ENCODE data around the gene ZBTB46. TPM values are rescaled to one million over a fixed set of nuclear protein-coding genes. Genes with fewer than 3 reads are reported as not detected.

The ZBTB46 gene
- total RNA-seq, 2 experiments from 2014 or later: 0.10 TPM; not detected in 1

GRCh38 chr20:63695424-63696305 is 135.4 kb downstream of the ZBTB46 start:
- DNase-seq (no peak), ATAC-seq (no peak)
- ChIA-PET CTCF (no interaction called here), POLR2A (interaction anchor here (0.8 to 1.1 kb wide), 2 partner anchors 9 to 13 kb away, joined by 3 read pairs; no protein-coding TSS in a partner anchor)
- no peaks in the 10 kb centered on the region for H3K9me3 Mint-ChIP-seq (ENCODE audit: insufficient read depth)
- peaks cover 9% of the 10 kb centered on the region for H3K4me1 Mint-ChIP-seq (ENCODE audit: low read depth)
- no peaks in the 10 kb centered on the region for H3K27me3 Mint-ChIP-seq (ENCODE audit: low read depth)
- H3K4me3 Mint-ChIP-seq: peak overlapping the region; percentile 8
- peaks cover 28% of the 10 kb centered on the region for H3K36me3 Mint-ChIP-seq (ENCODE audit: low read depth)
- H3K27ac Mint-ChIP-seq: no peak overlapping the region

GRCh38 chr20:63694584-63695423 is 136.3 kb downstream of the ZBTB46 start:
- DNase-seq (no peak), ATAC-seq (no peak)
- H3K4me1 Mint-ChIP-seq (ENCODE audit: low read depth): peaks cover 9% of the 10 kb centered on the region
- H3K4me3 Mint-ChIP-seq: no peak overlapping the region
- ChIA-PET CTCF (no interaction called here), POLR2A (interaction anchor here (0.9 to 1.1 kb wide), 2 partner anchors 10 to 172 kb away, joined by 3 read pairs; no protein-coding TSS in a partner anchor)
- H3K36me3 Mint-ChIP-seq (ENCODE audit: low read depth): peaks cover 28% of the 10 kb centered on the region
- no peaks in the 10 kb centered on the region for H3K27me3 Mint-ChIP-seq (ENCODE audit: low read depth)
- H3K9me3 Mint-ChIP-seq (ENCODE audit: insufficient read depth): no peaks in the 10 kb centered on the region
- no peak overlapping the region for H3K27ac Mint-ChIP-seq

DNA sequence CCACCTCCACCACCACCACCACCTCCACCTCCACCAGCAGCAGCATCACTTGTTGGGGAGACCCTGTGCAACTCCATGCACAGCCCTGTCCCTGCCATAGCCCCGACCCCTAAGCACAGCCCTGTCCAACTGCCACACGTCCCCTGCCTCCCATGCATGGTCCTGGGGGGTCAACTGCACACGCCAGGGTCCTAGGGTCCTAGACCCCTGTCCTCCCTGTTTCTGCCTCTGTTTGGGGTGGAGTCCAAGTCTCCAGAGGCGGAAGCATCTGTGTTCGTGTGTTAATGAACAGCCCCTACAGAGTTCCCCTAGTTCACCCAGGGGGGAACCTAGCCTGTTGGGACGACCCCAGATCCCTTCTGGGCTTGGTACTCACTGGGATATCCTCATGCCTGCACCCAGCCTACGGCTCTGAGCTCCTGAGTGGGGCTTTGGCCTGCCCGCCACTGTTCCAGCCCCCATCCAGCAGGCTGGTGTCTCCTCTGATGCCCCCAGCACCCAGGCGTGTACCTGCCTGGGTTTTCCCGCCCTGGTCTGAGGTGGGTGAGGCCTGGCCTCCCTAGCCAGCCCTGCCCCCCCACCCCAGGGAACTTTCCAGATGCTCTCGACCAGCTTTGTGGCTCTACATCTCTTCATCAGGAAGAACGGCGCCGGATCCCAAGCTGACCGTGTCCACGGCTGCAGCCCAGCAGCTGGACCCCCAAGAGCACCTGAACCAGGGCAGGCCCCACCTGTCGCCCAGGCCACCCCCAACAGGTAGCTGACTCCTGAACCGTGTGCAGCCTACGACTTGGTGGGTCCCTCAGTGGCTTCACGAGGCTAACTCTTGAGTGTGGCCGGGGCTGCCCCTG is 137.1 kb downstream of the ZBTB46 start:
- ChIA-PET CTCF (no interaction called here), POLR2A (interaction anchor here (0.9 kb wide), 1 partner anchor 172 kb away, joined by 3 read pairs; no protein-coding TSS in a partner anchor)
- Mint-ChIP-seq H3K27me3 (ENCODE audit: low read depth) (no peaks in the 10 kb centered on the region), H3K27ac (peak overlapping the region; percentile 89), H3K36me3 (ENCODE audit: low read depth) (peaks cover 28% of the 10 kb centered on the region), H3K4me1 (ENCODE audit: low read depth) (peaks cover 9% of the 10 kb centered on the region), H3K4me3 (peak overlapping the region; percentile 60), H3K9me3 (ENCODE audit: insufficient read depth) (no peaks in the 10 kb centered on the region)
- DNase-seq: no peak
- ATAC-seq: no peak

Other genes with a start within 250 kb of the ZBTB46 start
- 10 to 100 TPM; 16.2 TPM for gene GMEB2, start 204.2 kb downstream of the ZBTB46 start, total RNA-seq
- 10 to 100 TPM; 13.1 to 13.3 TPM for gene STMN3, start 177.8 kb downstream of the ZBTB46 start, total RNA-seq
- gene RTEL1, start 173.0 kb downstream of the ZBTB46 start, total RNA-seq: 10 to 100 TPM; 49.8 to 54.3 TPM
- not detected for gene TNFRSF6B, start 134.6 kb downstream of the ZBTB46 start, total RNA-seq
- gene ARFRP1, start 123.3 kb downstream of the ZBTB46 start, total RNA-seq: 10 to 100 TPM; 55.2 to 57.6 TPM
- 10 to 100 TPM; 38.6 to 43.5 TPM for gene ZGPAT, start 123.2 kb downstream of the ZBTB46 start, total RNA-seq
- 100 to 1,000 TPM; 163 to 165 TPM for gene LIME1, start 94.6 kb downstream of the ZBTB46 start, total RNA-seq
- gene SLC2A4RG, start 91.5 kb downstream of the ZBTB46 start, total RNA-seq: 10 to 100 TPM; 97.2 TPM
- not detected for gene ABHD16B, start 30.2 kb upstream of the ZBTB46 start, total RNA-seq
- gene TPD52L2, start 34.0 kb upstream of the ZBTB46 start, total RNA-seq: 10 to 100 TPM; 35.7 to 40.0 TPM
- gene DNAJC5, start 63.9 kb upstream of the ZBTB46 start, total RNA-seq: 10 to 100 TPM; 47.3 to 48.1 TPM
- 10 to 100 TPM; 41.1 to 45.4 TPM for gene UCKL1, start 125.2 kb upstream of the ZBTB46 start, total RNA-seq
- gene ZNF512B, start 138.7 kb upstream of the ZBTB46 start, total RNA-seq: 10 to 100 TPM; 12.0 to 12.1 TPM
- gene SAMD10, start 148.4 kb upstream of the ZBTB46 start, total RNA-seq: 10 to 100 TPM; 12.0 to 12.5 TPM
- gene PRPF6, start 149.9 kb upstream of the ZBTB46 start, total RNA-seq: 10 to 100 TPM; 64.7 to 68.3 TPM
- gene C20orf204, start 204.9 kb upstream of the ZBTB46 start, total RNA-seq: 1 to 10 TPM; 6.4 to 7.6 TPM
- under 1 TPM; 0.13 to 0.21 TPM for gene SOX18, start 218.4 kb upstream of the ZBTB46 start, total RNA-seq
- 10 to 100 TPM; 49.6 to 55.3 TPM for gene TCEA2, start 231.9 kb upstream of the ZBTB46 start, total RNA-seq
- gene RGS19, start 248.3 kb upstream of the ZBTB46 start, total RNA-seq: 100 to 1,000 TPM; 130 to 135 TPM
- 1 to 10 TPM; 1.5 to 2.0 TPM for gene OPRL1, start 248.8 kb upstream of the ZBTB46 start, total RNA-seq

All from activated CD8-positive, alpha-beta T cell treated with anti-CD3 and anti-CD28 coated beads, Interleukin-2, amount 10 ng/mL, durations not matched to agents 7 days and 5 days (primary cell).